ENCODE data around the gene BPIFB2. TPM values are rescaled to one million over a fixed set of nuclear protein-coding genes. Genes with fewer than 3 reads are reported as not detected.

BPIFB2 gene
- total RNA-seq, 1 donor from 2014 or later: not detected

DNA sequence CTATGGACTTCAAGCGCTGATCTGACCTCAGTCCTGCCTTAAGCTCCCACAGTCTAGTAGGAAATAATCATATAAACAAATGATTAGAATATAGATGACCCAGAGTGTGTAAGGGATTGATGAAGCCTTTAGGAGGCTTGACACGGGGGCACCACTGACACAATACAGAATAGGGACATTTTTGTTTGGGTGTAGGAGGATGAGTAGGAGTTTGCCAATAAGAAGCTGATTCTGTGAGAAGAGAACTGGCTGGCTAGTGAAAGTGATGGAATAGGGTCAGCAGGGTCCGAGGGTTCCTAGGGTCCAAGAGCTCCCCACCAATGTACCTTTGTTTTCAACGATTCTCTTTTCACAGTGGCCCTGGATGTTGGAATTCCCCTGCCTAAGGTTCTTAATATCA lies 64.9 kb downstream of the BPIFB2 start:
- ATAC-seq (no peak), DNase-seq (ENCODE audit: missing footprints) (no peak)
- intact Hi-C loops (cut with DNase I): no loop called here

DNA sequence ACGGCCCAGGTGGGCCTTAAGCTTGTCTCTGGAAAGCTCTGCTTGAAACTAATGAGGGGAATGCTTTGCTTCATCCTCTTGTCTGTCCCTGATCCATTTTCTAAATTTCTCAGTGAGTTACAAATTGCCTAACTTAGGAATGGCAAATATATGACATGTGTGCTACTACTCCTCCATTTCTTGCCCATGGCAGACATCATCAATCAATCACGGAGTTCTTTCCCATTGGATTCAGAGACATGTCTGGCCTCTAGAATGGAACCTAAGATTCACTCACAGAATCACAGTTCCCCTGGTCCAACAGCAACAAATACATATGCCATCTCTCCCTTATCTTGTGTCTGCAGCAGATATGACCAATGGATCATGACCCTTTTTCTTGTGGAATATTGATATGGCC lies 65.3 kb downstream of the BPIFB2 start:
- DNase-seq (ENCODE audit: missing footprints): no peak
- ATAC-seq: no peak
- intact Hi-C loops (cut with DNase I): no loop called here

Other genes with a start within 250 kb of the BPIFB2 start
- 0.32 TPM for gene DNMT3B, start 245.3 kb upstream of the BPIFB2 start, total RNA-seq
- 64.8 TPM for gene MAPRE1, start 187.8 kb upstream of the BPIFB2 start, total RNA-seq
- 0.43 TPM for gene EFCAB8, start 148.8 kb upstream of the BPIFB2 start, total RNA-seq
- gene SUN5, start 3.3 kb upstream of the BPIFB2 start, total RNA-seq: not detected
- gene BPIFB6, start 23.9 kb downstream of the BPIFB2 start, total RNA-seq: not detected
- gene BPIFB3, start 46.2 kb downstream of the BPIFB2 start, total RNA-seq: not detected
- not detected for gene BPIFB4, start 71.9 kb downstream of the BPIFB2 start, total RNA-seq
- not detected for gene BPIFA2, start 160.5 kb downstream of the BPIFB2 start, total RNA-seq
- gene BPIFA3, start 209.6 kb downstream of the BPIFB2 start, total RNA-seq: not detected
- not detected for gene BPIFA1, start 228.3 kb downstream of the BPIFB2 start, total RNA-seq